CD4-positive, alpha-beta T cell treated with Interleukin-4 for 1 hour (primary cell): ENCODE data around the gene DISC1.
"Not testable (repeated sequence)": the region's sequence is repeated elsewhere in the genome, so short reads cannot be mapped to it uniquely, and the experiment has no call there.

Experiments
- DNase-seq, 2 donors: peaks; one replicate each; pipeline ENCODE4 v3.0.0-alpha.2; 2020 to 2022

DISC1 gene

DNA sequence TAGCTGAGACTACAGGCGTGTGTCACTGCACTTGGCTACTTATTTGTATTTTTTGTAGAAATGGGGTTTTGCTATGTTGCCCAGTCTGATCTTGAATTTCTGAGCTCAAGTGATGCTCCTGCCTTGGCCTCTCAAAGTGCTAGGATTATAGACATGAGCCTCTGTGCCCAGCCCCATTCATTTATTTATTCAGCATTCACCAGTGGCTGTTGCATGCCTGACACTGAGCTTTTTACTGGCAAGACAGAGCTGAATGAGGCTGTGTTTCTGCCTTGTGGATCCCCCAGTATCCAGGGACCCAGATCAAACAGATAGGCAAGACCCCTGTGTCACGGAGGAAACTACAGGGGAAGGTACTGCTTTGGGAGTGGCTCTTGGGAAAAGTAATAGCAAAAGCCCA is 109.4 kb downstream of the DISC1 start:
- DNase-seq = no peak

DNA sequence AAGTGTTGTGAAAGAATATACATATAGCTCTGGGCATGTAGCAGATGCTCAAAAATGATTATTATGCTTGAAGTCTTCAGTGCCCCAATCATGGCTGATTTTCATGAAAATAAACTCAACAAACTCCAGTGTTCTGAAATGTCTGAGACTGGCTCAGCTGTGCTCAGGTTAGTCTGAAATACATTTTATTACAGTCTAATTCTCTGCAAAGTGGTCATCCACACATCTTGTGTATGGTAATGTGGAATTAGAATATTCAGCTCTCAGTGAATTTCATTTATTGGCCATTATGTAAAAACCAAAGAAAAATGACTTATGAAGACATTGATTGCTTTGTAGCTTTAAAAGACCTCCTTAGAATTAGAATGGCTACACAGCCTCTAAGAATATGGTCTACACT is 109.9 kb downstream of the DISC1 start:
- no peak for DNase-seq

DNA sequence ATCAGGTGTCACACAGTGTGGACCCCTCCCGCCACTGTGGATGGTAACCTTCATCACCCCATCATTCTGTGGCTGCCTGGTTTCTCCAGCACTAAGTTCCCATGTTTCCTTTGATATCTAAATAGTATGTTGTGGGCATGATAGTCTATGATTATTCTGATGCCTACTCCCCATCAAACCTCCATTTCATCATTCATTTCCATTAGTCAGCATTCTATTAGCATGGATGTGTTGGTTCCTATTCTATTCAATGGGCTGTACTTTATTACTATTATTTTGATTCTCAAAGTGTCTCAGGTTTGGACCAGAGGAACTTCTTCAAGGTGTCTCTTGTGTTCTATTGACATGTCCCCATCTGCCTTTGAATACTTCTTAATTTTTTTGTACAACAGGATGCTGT is 112.0 kb downstream of the DISC1 start:
- DNase-seq = no peak

DNA sequence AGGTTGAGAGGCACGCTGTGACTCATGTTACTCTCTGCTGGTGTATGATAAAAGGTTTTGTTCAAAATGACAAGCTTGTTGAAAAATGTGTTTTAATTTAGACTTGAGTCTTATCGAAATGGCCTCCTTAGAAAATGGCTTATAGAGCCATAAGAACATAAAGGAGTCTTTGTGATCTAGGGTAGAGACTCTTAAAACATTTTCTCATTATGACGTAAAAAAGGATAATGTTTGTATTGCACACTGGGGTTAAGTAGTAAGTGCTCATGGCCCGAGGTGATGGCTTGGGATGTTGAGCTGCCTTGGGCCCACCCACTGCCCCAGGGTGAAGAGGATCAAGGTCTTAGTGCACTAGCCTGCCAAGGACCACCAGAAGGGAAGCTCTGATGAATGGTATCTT is 117.4 kb downstream of the DISC1 start:
- no peak for DNase-seq

DNA sequence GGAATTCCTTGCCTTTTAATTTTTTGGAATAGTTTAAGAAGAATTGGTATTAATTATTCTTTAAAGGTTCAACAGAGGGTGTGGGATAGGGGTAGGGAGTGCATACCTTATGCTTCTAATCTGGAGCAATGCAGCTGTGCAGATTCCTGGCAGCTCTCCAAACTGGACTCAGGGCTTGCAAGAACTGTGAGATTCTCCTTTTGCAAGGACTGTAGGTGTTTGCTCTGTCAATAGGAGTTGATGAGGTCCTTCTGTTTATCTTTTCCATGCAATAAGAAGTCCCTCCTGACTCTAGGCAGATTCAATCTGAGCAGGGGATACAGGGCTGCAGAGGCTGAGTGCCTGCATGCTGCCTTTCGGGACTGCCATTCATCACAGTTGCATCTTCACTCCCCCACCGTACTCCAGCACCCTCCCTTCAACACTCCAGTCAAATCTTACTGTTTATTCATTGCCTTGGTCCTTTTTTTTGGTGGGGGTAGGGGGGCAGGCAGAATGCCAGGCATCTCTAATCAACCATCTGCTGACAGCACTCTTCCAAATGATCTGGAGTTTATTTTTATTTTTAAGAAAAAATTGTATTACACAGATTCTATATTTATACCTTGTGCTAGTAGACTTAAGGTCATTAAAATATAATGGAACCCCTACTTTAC is 122.3 kb downstream of the DISC1 start:
- no peak for DNase-seq

DNA sequence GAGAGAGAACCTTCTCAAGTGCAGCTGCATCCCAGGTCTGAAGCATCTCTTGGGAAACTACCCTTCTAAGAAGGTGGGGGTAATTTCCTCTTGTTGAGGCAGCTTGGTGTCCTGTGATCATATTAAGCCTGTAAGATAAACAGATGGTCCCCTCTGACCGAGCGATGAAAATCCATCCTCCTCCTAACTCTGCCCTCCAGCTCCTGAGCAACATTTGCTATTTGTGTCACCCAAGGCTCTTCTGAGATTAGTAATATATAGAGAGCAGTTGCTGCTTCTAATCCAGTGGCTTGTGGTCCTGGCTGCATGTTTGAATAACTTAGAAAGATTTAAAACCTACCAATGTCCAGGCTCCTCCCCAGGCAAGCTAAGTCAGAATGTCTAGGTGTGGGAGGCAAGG is 123.7 kb downstream of the DISC1 start:
- no peak for DNase-seq

DNA sequence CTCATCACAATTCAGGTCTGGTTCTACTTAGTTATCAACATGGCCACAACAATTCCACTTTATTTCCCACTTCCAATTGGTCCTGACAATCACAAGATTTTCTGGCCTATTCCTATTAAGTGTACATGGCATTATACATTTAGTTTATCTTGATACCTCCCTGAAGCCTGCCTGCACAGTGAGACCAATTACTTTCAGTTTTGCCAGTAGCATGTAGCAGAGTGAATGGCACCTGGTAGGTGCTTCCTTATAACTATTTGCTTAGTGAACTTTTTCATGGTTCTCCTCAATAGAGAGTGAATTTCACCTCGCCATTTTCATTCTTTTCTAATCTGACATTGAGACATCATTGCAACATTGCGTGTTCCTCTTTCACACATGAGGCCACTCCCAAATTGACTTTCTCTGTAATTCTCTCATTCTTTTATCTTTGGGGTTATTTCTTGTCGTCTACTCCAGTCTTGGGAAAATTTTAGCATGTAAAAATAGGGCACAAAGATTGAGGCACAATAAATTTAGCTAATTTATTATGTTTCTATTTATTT is 124.3 kb downstream of the DISC1 start:
- no peak for DNase-seq

DNA sequence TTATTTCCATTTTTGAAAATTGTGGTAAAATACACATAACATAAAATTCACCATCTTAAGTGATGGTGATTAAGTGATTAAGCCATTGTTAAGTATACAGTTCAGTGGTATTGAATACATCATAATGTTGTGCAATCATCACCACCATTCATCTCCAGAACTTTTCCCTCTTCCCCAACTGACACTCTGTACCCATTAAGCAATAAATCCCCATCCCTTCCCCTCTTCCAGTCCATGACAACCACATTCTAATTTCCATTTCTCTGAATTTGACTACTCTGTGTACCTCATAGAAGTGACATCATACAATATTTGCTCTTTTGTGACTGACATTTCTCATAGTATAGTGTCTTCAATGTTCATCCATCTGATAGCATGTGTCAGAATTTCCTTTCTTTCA is 124.8 kb downstream of the DISC1 start:
- no peak for DNase-seq

DNA sequence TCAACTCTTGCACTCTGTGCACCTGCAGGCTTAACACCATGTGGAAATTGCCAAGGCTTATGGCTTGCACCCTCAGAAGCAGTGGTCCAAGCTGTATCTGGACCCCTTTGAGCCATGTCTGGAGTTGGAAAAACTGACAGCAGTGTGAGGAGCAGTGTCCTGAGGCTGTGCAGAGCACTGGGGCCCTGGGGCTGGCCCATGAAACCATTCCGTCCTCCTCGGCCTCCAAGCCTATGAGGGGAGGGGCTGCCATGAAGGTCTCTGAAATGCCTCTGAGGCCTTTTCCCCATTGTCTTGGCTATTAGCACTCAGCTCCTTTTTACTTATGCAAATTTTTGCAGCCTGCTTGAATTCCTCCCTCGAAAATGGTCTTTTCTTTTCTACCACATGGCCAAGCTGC is 126.7 kb downstream of the DISC1 start:
- DNase-seq = no peak

DNA sequence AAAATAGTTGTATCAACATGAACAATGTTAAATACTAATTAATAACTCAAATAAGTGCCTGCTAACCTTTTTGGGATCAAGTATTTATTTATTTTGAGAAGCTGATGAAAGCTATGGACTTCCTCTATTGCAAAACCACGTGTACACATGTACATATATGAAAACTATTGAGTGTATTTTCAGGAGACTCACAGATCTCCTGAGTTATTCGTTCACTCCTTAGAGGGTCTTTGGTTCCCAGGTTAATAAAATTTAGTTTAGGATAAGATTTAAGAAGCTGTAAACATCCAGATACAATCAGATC is 130.5 kb downstream of the DISC1 start:
- DNase-seq = no peak

DNA sequence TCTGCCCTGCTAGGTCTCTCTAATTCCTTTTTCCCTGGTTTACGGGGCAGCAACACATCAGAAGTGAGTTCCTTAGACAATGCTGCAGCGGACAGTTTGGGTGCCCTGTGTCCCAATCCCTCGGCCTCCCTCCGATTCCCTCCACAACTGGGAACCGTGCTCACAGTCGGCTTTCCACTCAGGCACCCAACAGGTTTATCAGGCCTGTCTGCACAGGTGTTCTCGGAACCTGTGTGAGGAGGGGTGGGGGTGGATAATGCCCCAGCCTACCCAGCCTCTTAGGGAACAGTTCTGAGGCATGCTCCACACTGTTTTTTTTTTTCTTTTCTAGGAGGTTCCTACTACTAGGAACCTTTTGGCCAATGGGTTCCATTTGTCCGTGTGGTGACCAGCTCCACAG is 131.2 kb downstream of the DISC1 start:
- no peak for DNase-seq

DNA sequence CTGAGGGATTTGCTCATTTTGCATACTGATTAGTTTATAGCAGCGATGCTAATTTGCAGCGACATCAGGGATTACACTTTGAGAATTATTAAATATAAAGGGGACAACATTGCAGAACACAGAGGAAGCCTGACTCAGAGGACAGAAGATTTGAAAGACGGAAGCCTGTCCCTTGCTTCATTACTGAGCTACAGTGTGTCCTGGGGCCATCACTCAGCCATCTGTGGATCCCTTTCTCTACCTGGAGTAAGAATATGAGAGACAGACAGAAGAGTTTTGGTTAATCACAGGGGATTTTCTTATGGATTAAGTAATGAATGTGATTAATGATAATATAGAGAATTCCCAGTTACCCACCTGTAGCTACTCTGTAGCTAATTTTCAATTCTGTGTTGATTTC is 134.7 kb downstream of the DISC1 start:
- DNase-seq = no peak

DNA sequence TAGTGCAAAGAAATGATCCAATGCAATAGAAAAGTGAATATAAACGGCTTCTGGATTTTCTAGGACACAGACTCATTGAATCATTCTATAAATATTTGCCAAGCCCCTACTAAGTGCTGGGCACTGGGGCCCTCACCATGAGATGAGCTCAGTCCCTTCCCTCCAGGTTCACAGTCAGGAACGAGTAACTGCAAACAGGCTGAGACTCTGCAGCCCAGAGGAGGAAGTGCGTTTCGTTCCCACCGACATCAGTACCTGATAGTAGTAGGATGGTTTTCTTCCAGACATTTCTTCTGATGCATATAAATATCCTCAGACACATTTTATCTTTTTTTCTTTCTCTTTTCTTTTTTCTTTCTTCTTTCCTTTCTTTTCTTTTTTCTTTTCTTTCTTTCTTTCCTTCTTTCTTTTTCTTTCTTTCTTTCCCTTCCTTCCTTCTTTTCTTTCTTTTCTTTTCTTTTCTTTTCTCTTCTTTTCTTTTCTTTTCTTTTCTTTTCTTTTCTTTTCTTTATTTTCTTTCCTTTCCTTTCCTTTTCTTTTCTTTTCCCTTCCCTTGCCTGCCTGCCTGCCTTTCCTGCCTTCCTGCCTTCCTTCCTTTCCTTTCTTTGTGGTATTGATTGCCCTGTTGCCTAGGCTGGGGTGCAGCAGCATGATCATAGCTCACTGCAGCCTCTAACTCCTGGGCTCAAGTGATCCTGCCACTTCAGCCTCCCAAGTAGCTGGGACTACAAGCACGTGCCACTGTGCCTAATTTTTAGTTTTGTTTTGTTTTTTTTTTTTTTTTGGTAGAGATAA is 135.4 kb downstream of the DISC1 start:
- no peak for DNase-seq

DNA sequence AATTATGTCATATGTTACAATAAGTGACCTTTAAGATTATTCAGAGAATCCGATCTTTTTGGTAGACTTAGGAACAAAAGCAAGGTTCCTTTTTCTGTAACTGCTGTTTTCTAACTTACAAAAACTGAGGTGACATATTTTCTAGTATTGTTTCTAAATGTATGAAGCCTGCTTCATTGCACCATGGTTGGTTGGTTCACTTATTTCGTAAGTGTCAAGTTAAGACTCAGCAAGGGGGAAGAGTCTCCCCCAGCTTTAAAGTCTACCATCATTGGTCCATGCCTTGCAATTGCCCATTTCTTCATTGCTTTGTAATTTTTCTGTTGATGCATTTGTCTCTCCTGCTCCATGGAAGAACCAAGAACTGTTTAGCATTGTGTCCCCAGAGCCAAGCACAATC is 136.9 kb downstream of the DISC1 start:
- no peak for DNase-seq

DNA sequence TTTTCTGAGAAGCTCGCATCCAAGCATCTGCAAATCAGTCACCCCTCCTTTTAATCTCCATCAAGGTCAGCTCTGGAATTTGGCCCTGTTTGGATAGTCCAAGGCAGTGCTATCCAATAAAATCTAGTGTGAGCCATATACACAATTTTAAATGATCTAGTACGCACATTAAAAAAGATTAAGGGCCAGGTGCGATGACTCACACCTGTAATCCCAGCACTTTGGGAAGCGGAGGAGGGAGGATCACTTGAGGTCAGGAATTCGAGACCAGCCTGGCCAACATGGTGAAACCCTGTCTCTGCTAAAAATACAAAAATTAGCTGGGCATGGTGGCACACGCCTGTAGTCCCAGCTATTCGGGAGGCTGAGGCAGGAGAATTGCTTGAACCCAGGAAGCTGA is 139.2 kb downstream of the DISC1 start:
- DNase-seq = not testable (repeated sequence)

DNA sequence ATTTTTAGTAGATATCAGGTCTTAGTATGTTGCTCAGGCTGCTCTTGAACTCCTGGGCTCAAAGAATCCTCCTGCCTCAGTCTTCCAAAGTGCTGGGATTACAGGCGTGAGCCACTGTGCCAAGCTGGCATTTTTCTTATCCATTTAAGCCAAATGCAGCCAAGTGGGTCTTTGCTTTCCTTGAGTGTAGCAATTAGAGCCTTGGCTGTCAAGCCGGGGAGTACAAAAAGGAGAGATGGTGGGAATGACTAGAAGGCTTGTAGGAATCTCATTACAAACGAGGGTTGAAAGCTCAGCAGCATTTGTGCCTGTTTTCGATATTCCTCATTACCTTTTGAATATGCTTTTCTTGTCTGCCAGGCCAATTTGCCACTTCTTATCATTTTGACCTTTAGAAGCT is 140.9 kb downstream of the DISC1 start:
- no peak for DNase-seq

DNA sequence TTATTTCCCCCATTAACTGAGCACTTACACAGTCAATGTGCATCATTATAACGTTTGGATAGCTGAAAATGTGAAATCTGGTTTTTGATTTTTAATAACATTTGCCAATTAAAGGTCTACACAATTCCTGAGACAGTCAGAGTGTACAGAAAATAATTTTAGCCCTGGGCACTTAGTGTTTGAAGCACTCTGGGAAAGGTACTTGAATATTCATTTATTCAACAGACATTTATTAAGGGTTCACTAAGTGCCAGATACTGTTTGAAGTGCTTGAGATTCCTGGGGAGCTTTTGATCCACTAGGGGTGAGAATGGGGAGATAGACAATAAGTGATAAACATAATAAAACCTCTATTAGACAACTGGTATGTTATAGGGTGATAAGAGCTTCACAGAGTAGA is 141.8 kb downstream of the DISC1 start:
- no peak for DNase-seq

DNA sequence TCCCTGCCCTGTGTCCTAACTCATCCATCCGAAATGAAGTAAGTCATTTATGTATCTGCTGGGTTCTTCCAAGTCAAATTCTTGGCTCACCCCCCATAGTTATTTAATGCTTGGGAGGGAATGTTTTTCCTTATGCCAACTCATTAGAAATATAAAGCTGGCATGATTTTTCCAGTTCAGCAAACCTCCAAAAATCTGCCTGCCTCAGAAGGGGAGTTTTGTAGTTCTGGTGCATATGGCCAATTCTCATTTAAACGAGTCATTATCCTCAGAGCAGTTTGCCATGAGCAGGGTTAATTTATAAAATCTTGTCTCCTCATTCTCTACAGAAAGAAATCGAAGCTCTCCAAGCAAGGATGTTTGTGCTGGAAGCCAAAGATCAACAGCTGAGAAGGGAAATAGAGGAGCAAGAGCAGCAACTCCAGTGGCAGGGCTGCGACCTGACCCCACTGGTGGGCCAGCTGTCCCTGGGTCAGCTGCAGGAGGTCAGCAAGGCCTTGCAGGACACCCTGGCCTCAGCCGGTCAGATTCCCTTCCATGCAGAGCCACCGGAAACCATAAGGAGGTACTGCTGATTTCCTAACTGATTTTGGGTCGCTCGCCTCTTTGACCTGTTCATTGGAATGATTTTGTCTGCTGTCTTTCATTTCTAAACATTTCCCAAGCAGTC is 144.1 kb downstream of the DISC1 start:
- no peak for DNase-seq

DNA sequence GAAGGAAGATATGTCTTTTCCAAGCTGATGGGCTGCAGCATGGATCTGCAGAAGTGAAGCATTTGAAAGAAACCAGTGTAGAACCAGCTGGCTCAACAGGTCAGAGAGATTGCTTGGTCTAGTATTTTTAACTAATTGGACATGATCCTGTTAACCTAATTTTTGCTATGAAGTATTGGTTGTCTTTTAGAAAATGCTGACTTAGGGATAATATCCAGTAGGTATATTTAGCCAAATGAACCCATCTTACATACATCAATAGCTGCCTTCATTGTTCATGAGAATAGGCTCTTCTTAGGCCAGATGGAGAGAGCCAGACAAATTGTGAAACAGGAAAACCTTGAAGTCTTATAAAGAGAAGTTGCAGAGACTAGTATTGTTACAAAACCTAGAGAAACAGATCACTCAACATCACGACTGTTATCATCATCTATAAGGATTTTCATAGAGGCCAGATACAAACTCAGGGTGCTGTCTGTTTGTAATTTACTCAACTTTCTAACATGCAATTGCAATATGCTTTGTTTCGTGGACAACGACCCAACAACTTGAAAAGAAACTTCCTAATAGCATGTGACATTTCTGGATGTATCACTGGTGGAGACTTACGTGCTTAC is 148.2 kb downstream of the DISC1 start:
- no peak for DNase-seq

DNA sequence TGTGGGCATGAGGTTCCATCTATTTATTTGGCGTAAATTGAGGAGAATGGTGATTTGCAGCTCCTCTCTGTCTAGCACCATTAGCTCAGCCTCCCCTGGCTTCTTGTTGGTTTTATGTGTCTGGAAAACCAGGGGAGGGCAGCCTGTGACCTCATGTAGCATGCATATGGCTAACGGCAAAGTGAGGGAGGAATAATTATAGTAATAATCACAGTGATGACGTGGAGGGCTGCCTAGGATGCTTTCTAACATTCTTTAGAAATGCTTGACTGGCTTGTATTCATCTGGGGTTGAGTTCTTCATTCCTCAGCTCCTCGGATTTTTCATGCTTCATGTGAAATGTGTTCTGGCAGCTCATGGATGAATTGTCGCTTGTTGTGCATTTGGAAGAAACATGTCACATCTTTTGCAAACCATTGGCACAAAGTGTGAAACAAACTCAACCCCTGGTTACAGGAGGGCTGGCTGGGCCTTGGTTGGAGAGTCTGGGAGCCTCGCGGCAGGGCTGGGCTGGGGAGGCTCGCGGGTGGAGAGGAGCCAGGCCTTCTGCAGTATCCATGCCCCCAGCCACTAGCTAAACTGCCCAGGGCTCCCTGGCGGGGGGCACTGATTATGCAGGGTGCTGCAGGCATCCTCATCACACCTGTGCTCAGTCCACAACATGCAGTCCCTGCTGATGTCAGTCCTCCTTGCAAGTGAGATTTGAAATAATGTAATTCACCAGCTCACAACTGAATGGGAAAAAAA is 149.6 kb downstream of the DISC1 start:
- DNase-seq = no peak

DNA sequence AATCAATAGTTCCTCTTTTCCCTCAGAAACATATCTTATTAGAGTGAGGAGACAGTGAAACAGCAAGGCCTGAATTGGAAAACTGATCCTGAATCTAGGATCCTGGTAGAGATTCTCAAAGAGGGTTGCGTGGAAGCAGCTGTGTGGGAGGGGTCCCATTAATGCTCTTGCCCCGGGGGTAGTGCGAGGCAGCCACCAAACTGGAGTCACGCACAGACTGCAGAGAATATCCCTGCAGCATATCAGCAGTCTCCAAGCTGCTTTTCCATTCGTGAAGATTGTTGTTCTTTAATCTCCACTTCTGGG is 150.1 kb downstream of the DISC1 start:
- no peak for DNase-seq

DNA sequence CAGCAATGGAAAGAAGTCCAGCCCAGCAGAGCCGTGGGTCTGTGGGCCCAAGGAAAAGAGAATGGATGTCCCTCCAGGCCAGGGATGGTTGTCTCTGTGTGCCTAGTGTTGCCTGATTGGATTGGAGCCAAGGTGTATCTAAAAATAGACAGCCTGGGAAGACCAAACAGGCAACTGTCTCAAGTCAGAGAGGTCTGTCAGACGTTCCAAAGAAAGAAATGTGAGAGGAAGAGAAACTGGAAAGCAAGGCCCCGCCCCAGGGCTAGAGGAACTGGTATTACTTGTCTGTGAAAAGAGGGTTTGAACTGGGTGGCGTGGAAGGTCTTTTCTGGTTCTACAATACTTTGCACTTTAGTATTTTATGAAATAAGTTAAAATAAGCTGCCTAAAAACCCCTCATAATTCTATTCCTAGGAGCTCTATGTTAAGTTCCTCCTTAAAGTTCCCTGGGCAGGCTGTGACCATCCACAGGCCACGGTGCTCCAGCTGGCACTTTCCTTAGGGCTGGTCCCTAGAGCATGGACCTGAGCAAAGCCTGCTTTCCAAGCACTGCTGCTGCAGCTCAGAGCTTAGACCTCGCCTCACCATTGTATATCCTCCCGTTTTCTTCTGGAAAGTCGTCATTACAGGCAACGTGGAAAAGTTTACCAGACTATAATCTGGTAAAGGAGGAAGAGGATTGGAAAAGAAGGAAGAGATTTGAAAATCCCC is 151.6 kb downstream of the DISC1 start:
- peak in 1 of 2 donors; percentile 25 for DNase-seq

DNA sequence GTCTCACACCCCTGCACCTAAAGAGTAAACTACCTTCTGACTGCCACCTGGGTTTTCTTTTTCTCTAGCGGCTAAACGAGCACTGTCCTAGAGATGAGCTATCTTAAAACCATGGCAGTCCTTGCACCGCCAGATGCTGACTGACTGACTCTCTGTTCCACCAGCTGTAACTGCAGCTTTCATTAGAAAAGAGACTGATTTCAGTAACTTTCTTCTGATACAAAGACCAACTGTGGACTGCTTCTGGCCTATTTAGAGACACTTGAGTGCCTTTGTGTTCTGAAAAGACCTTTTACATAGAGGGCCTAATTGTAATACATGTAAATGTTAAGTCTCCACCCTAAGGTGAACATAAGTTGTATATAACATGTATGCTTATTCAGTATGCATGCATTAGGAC is 152.5 kb downstream of the DISC1 start:
- DNase-seq = no peak
